Measurements from ENCODE around the gene GALK2.
"Not testable (repeated sequence)": the region's sequence is repeated elsewhere in the genome, so short reads cannot be mapped to it uniquely, and the experiment has no call there.

GALK2 gene

DNA sequence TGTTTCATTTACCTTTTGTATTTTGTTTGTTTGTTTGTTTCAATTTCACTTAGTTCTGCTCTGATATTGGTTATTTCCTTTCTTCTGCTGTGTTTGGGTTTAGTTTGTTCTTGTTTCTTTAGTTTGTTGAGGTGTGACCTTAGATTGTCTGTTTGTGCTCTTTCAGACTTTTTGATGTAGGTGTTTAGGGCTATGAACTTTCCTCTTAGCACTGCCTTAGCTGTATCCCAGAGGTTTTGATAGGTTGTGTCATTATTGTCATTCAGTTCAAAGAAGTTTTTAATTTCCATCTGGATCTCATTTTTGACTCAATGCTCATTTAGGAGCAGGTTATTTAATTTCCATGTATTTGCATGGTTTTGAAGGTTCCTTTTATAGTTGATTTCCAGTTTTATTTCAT, 38.1 kb downstream of the GALK2 start:
- not testable (repeated sequence) for FAIRE-seq; DNase-seq (ENCODE audit: insufficient read length, low spot score)

DNA sequence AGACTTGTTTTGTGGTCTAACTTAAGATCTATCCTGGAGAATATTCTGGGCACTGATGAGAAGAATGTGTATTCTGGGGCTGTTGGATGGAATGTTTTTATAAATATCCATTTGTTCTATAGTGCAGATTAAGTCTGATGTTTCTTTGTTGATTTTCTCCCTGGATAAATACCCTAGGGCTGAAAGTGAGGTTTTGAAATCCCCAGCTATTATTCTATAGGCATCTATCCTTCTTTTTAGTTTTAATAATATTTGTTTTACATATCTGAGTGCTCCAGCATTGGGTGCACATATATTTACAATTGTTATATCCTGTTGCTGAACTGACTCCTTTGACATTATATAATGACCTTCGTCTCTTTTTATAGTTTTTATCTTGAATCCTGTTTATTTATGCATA, 42.9 kb downstream of the GALK2 start:
- FAIRE-seq (no peak), DNase-seq (ENCODE audit: insufficient read length, low spot score) (no peak)

DNA sequence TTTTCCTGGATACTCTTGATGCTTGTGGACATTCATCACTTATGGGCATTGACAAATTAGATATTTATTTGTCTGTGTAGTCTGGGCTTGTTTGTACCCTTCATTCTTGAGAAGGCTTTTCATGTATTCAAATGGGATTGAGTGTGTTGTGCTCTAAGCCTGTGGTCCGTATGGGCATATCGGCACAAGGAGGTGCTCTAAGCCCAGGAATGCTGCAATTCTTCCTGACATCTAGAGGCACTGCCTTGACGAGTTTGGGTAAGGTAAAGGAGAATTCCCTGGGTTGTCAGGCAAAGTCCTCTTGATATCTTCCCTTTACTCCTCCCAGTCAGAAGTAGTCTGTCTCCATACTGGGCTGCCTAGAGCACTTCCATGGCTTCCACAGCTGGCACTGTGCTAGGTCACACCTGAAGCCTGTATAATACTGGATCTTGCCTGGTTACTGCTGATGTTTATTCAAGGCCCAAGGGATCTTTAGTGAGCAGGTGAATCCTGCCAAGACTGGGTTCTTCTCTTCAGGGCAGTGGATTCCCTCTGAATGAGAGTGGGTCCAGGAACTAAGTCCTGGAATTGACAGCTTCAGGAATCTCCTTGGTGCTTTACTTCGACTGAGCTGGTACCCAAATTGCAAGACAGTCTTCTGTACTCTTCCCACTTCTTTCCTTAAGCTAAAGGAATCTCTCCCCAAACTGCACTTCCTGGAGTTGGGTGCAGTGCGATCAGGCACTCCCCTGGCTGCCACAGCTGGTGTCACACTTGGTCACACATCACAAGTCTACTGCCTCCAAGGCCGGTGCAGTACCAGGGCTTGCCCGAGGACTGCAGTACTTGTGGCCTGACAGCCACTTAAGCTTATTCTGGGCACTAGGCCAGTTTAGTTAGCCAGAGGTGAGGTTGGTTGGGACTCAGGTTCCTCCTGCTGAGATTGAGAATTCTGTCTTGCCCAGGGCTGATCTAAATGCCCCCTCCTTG, 46.0 kb downstream of the GALK2 start:
- FAIRE-seq: no peak
- DNase-seq (ENCODE audit: insufficient read length, low spot score): no peak

DNA sequence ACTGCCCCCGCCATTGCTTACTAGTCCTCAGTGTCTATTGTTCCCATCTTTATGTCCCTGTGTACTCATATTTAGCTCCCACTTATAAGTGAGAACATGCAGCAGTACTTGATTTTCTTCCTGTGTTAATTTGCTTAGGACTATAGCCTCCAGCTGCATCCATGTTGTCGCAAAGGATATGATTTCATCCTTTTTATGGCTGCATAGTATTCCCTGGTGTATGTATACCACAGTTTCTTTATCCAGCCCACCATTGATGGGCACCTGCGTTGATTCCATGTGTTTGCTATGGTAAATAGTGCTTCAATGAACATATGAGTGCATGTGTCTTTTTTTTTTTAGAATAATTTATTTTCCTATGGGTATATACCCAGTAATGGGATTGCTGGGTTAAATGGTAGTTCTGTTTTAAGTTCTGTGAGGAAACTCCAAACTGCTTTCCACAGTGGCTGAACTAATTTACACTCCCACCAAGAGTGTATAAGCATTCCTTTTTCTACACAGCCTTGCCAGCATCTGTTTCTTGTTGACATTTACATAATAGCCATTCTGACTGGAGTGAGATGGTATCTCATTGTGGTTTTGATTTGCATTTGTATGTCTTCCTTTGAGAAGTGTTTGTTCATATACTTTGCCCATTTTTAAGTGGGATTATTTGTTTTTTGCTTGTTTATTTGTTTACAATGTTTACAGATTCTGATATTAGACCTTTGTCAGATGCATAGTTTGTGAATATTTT, 53.7 kb downstream of the GALK2 start:
- DNase-seq (ENCODE audit: insufficient read length, low spot score) (no peak), FAIRE-seq (no peak)

DNA sequence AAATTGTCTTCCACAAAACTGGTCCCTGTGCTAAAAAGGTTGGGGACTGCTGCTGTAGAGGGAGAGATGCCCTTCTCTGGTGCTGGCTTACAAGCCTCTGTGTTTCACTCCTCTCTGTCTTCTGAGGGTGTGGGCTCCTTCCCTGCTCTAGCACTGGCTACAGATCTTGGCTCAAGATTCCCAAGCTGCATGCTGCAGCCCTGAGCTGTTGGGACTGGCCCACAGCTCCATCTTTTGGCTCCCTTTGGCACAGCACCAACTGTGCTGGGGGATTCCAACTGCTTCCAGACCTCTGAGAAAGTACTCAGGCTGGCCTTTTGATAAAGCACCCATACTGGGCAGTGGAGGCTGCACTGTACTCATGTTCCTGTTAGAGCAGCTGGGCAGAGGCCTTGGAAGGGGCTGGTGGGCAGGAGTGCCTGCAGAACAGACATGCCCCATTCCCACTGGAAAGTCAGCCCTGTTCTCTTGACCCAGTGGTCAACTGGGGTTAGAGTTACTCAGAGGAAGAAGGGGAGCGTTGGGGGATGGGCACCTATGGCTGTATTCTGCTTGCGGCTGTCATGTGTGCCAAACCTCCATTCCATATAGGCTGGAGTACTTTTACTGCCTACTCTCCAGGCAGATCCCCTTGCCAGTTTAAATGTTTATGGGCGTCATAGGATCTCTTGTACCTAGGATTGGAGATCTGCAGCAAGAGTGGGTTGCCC, 55.7 kb downstream of the GALK2 start:
- FAIRE-seq (no peak), DNase-seq (ENCODE audit: insufficient read length, low spot score) (no peak)

DNA sequence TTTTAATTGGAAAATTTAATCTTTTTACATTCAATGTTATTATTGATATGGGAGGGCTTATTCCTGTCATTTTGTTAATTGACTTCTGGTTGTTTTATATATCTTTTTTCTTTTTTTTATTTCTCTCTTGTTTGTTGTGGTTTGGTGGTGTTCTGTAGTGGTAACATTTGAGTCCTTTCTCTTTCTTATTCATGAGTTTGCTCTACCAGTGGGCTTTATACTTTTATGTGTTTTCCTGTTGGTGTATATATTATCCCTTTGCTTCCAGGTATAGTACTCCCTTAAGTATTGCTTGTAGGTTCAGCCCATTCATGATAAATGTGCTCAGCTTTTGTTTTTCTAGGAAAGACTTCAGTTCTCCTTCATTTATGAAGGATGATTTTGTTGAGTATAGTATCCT, 57.6 kb downstream of the GALK2 start:
- FAIRE-seq (no peak), DNase-seq (ENCODE audit: insufficient read length, low spot score) (no peak)

DNA sequence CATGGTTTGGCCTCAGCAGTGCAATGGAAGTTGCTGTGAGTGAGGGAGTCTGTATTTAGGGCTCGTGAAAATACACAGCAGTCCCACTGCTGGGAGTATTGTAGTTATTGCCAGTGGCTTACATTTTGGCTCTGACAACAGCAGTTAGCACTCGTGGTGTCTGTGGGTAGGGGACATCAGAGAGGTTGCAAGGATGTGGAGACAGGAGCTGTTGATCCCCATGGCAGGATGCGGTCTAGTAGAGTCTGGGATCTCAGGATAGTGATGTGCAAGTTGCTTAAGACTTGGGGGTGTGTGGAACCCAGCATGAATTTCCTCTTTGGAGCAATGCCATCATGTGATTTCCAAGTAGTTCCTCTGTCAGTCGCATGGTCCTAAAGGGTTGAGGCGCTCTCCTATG, 59.9 kb downstream of the GALK2 start:
- FAIRE-seq (no peak), DNase-seq (ENCODE audit: insufficient read length, low spot score) (no peak)

DNA sequence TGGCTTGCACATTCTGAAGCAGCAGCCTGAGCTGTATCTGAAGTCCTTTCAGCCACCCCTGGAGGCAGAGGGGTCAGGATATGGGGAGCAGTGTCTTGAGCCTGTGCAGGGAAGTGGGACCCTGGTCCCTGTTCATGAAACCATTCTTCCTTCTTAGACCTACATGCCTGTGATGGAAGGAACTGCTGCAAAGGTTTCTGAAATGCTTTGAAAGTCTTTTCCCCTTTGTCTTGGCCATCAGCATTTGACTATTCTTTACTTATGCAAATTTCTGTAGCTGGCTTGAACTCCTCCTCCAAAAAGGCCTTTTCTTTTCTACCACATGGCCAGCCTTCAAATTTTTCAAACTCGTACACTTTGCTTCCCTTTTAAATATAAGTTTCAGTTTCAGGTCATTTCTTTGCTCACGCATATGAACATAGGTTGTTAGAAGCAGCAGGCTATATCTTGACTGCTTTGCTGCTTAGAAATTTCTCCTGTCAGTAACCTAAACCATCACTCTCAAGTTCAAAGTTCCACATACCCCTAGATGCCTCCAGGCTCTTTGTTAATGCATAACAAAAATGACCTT, 62.3 kb downstream of the GALK2 start:
- DNase-seq (ENCODE audit: insufficient read length, low spot score) (no peak), FAIRE-seq (no peak)

DNA sequence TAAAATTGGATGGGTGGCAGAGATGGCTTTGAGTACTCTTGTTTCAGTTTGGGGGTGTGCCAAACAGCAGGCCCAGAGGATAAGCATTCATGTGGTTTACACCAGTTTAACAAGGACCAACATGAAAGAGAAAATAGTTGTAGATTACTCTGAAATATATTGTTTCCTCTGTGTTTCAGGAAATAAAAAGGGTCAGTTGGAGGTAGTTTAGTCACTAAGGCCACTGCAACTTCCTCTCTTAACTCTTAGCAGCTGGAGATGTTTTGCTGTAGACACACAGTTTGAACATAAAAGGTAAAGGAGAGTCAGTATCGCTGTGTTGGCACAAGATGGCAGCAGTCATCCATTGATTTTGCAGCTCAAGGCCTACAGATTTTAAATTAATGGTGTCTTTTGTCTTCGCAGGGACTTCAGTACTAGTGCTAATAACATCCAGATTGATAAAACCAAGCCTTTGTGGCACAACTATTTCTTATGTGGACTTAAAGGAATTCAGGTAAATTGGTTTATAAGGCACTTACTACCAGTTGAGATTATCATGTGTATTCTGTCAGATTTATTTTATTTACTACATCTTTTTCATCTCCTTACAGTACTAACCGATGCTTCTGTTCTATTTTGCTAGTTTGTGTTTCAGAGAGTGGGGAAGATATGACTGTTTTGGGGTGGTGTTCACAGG, 65.5 kb downstream of the GALK2 start:
- DNase-seq (ENCODE audit: insufficient read length, low spot score) (peak; percentile 41), FAIRE-seq (peak; percentile 49)

DNA sequence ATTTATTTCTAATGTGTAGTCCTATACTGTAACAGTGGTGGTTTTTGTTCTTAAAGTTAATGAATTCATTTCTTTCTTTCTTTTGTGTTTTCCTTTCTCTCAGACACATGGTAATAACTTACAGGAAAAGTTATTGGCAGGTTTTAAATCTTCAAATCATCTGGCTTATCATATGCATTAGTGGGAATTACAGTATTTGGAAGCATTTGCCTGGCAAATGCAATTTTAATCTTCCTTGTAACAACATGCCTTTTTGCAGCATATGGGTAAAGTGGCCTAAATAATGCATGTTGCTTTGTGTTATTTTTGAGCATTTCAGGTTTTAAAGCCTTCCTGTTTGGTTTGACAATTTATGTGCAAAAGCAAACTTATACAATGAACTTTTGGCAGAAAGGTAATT, 66.8 kb downstream of the GALK2 start:
- no peak for DNase-seq (ENCODE audit: insufficient read length, low spot score)

DNA sequence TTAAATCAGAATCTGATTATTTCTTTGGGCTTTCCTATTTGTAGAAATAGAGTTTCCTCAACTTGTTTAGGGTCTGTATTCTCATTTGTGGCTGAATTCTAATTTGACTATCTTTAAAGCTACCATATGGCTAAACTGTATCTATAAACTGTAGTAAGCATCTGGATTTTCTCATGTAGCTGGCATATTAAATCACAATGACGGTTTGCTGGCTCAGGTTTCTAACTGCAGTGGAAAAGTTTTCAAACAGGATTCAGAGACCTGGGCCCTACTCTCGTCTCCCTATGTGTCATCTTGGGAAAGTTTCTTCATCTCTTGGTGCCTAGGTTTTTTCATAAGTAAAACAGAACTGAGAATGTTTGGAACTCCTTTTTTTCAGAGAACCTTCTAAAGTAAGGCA, 68.3 kb downstream of the GALK2 start:
- DNase-seq (ENCODE audit: insufficient read length, low spot score) (no peak), FAIRE-seq (no peak)

More for the DNA sequence above, 66.8 kb downstream of the GALK2 start:
- FAIRE-seq: no peak

DNA sequence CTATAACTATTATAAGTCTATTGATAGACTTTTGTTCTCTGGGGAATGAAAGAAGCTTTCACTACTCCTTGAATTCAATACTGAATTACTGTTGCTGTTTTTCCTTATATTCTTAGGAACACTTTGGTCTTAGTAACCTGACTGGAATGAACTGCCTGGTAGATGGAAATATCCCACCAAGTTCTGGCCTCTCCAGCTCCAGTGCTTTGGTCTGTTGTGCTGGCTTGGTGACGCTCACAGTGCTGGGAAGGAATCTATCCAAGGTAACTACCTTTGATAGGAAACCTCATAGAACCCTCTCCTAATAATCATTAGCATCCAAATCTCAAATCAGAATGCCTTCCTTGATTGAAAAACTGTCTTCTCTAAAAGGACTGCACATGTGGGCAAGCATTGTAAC, 69.1 kb downstream of the GALK2 start:
- no peak for DNase-seq (ENCODE audit: insufficient read length, low spot score)
- no peak for FAIRE-seq

DNA sequence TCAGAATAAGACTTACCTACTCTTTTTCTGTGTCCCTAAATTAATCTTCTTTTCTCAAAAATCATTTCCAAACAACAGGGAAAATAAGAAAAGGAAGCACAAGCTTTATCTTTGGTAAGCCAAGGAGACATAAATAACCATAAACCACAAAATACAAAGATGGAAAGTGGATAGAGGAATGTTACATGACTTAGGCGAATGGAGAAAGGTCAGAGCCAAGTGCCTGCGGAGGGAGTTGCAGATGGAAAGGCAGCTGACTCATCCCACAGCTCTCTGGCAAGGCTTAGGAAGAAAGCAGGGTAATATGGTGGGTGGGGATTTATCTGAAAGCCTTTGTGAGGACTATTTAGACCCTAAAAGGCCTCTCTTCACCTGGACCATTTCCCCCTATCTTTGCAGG, 72.8 kb downstream of the GALK2 start:
- DNase-seq (ENCODE audit: insufficient read length, low spot score): peak; percentile 31
- no peak for FAIRE-seq

DNA sequence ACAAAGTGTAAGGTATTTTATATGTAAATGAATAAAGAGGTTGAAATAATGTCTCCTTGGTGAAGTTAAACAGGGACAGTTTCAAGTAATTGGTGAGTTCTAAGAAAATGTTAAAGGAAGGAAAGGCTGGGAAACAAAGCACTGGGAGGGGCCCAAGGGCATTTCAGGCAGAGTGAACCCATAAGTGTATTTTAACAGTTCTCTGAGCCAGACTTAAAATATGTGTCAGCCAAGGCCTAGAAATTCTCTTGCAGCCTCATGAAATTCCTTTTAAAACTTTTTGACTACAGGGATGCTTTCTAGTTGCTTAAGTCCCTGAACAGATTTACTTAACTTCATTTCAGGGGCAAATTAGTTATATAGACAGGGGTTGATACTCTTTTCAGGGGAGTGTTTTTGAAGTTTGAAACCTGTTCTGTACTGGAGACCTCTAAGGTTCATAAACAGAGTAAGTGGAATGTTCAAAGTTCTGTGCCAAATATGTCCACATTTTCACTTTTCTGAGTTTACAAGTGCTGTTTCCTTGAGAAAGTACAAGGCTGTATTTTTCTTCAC, 77.6 kb downstream of the GALK2 start:
- FAIRE-seq: no peak
- no peak for DNase-seq (ENCODE audit: insufficient read length, low spot score)

DNA sequence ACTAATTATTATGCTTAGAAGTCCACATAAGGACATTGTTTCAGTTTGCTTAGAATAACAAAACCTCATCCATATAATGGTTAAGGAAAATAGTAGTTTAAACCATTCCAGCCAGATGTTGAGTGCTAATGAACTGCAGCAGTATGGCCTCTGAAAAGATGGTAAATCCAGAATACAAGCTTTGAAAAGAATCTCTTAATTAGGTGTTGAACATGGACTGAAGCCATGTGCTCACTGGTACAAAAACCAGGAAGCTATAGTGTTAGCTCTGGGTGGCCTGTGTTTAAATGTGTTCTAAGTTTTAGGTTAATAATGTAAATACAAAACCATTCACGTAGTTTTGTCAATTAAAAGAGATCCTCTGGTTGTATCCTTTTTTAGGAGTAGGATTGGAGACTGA, 78.2 kb downstream of the GALK2 start:
- FAIRE-seq: no peak

DNA sequence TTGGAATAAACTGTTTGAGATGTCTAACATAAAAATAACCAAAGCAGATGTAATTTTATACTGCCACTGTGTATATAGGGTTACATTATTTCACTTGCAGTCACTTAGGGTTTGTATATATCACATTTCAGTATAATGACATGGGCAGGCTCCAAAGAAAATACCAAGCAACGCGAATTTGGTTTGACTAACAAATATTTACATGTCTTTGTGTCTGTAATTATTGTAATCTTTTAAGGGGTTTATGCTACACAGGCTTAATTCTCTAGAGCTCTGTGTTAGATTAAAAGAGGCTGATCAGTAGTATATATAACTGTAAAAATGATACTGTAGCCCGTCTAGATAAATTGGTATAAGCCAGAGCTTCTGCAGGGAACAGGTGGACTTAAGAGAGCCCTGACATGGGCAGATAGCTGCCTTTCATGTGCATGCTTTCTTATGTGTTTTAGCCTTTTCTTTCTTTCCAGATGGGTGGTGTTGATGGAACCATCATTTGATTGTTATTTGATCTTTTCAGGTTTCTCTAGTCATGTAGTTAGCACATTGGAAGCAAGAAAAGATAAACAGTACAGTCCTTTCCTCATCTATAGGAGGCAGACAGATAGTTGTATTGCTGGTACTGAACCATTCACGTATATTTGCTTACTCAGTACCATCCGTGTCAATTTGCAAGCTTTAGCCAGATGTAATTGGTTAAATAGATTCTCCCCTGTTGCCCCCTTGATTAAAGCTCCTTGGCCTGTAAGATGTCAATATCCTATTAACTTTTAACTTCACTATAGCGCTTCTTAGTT, 86.1 kb downstream of the GALK2 start:
- no peak for FAIRE-seq
- DNase-seq (ENCODE audit: insufficient read length, low spot score): no peak

More for the DNA sequence above, 78.2 kb downstream of the GALK2 start:
- no peak for DNase-seq (ENCODE audit: insufficient read length, low spot score)

DNA sequence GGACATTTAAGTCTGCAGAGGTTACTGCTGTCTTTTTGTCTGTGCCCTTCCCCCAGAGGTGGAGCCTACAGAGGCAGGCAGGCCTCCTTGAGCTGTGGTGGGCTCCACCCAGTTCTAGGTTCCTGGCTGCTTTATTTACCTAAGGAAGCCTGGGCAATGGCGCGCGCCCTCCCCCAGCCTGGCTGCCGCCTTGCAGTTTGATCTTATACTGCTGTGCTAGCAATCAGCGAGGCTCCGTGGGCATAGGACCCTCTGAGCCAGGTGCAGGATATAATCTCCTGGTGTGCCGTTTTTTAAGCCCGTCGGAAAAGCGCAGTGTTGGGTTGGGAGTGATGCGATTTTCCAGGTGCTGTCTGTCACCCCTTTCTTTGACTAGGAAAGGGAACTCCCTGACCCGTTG, 95.1 kb downstream of the GALK2 start:
- not testable (repeated sequence) for FAIRE-seq; DNase-seq (ENCODE audit: insufficient read length, low spot score)

DNA sequence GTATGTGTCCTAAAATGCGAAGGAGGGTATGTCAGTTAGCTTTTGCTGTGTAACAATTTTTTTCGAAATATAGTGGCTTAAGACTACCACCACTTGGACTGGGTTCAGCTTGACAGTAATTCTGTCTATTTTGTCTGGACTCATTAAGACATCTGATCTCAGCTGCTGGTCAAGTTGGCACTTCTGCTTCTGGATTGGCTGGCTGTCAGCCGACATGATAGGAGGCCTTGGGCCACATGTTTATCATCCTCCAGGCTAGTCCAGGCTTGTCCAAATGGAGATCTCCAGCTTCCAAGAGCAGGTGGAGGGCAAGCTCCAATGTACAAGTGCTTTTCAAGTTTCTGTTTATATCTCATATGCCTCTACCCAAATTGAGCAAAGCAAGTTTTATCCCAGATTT, 95.9 kb downstream of the GALK2 start:
- no peak for DNase-seq (ENCODE audit: insufficient read length, low spot score)
- no peak for FAIRE-seq
